IMR-90 (cell line): Measurements from ENCODE around the gene FOXL3.

ENCODE experiments used
- CEBPB ChIP-seq: IDR thresholded peaks from 2 replicates; pipeline ENCODE4 v1.6.1; 2012; ENCODE audit warnings: low read depth, low read length, improper control_type of control experiment
- CTCF ChIP-seq: conservative IDR thresholded peaks from 2 replicates; pipeline ENCODE4 v1.5.1; 2012; ENCODE audit warnings: mild to moderate bottlenecking, low read depth, low read length, improper control_type of control experiment
- MAFK ChIP-seq: IDR thresholded peaks from 2 replicates; pipeline ENCODE4 v1.6.1; 2012; ENCODE audit warnings: low read depth, low read length, improper control_type of control experiment
- MXI1 ChIP-seq: IDR thresholded peaks from 2 replicates; pipeline ENCODE4 v1.6.1; 2012; ENCODE audit warnings: low read depth, mild to moderate bottlenecking, low read length, moderate library complexity, borderline replicate concordance
- NFE2L2 ChIP-seq: fragments of 150-350 bp; IDR thresholded peaks from 2 replicates; pipeline ENCODE4 v1.6.1; 2016; ENCODE audit warnings: low read depth, mild to moderate bottlenecking, low read length
- POLR2A ChIP-seq: IDR thresholded peaks from 2 replicates; pipeline ENCODE4 v1.6.1; 2012; ENCODE audit warnings: mild to moderate bottlenecking, low read depth, low read length
- RAD21 ChIP-seq: IDR thresholded peaks from 2 replicates; pipeline ENCODE4 v1.6.1; 2012; ENCODE audit warnings: low read length, improper control_type of control experiment
- RCOR1 ChIP-seq: IDR thresholded peaks from 2 replicates; pipeline ENCODE4 v1.6.1; 2012; ENCODE audit warnings: mild to moderate bottlenecking, low read length, improper control_type of control experiment; ENCODE audit not compliant: insufficient replicate concordance
- SMC3 ChIP-seq: fragments of 150-350 bp; IDR thresholded peaks from 2 replicates; pipeline ENCODE4 v1.6.1; 2016; ENCODE audit warnings: low read depth, mild to moderate bottlenecking, antibody characterized with exemption, low read length, moderate library complexity

GRCh38 chr7:256981-257646, 32.9 kb upstream of the FOXL3 start:
- TF ChIP-seq CTCF (no peak), MAFK (no peak), POLR2A (no peak), RAD21 (no peak), CEBPB (no peak), NFE2L2 (no peak), RCOR1 (no peak), MXI1 (no peak), SMC3 (no peak)
